SJCRH30 (cell line): ENCODE measurements around the gene GDE1. TPM values are rescaled to one million over a fixed set of nuclear protein-coding genes. Genes with fewer than 3 reads are reported as not detected.

Source experiments
- DNase-seq, 2 experiments: peaks; one replicate each; pipeline ENCODE4 v3.0.0-alpha.2; 2015 to 2020
- H3K27ac ChIP-seq: fragments of 250-450 bp; sonication (Bioruptor Pico); 2 replicates; pipeline ENCODE4 v1.5.1; 2020; ENCODE audit warnings: mild to moderate bottlenecking, moderate library complexity
- H3K27me3 ChIP-seq: fragments of 250-450 bp; sonication (Bioruptor Pico); 2 replicates; pipeline ENCODE4 v1.5.1; 2020; ENCODE audit warnings: mild to moderate bottlenecking, moderate library complexity
- H3K36me3 ChIP-seq: fragments of 250-450 bp; sonication (Bioruptor Pico); 2 replicates; pipeline ENCODE4 v1.5.1; 2020; ENCODE audit warnings: mild to moderate bottlenecking, moderate library complexity
- H3K4me1 ChIP-seq: fragments of 250-450 bp; sonication (Bioruptor Pico); 2 replicates; pipeline ENCODE4 v1.5.1; 2020; ENCODE audit warnings: mild to moderate bottlenecking, moderate library complexity
- H3K4me3 ChIP-seq: fragments of 250-450 bp; sonication (Bioruptor Pico); 2 replicates; pipeline ENCODE4 v1.5.1; 2020; ENCODE audit warnings: mild to moderate bottlenecking, moderate library complexity
- H3K9me3 ChIP-seq: fragments of 250-450 bp; sonication (Bioruptor Pico); replicated peaks from 2 replicates; pipeline ENCODE4 v1.5.1; 2020; ENCODE audit warnings: mild to moderate bottlenecking, moderate library complexity
- total RNA-seq: library from RNA; depleted of rRNA; stranded (reverse); fragments of >200 nt; shearing (Covaris generic); gene quantifications from 2 replicates; pipeline ENCODE4 v1.2.3, GENCODE V29; 2014

The GDE1 gene
- total RNA-seq, 1 experiment from 2014 or later, result 45.3 TPM

GRCh38 chr16:19485611-19486010 lies 36.3 kb downstream of the GDE1 start:
- Histone ChIP-seq H3K4me1 (no peaks in the 10 kb centered on the region), H3K36me3 (no peaks in the 10 kb centered on the region), H3K27me3 (no peaks in the 10 kb centered on the region), H3K4me3 (no peak overlapping the region), H3K9me3 (no peaks in the 10 kb centered on the region), H3K27ac (no peak overlapping the region)
- no peak for DNase-seq

GRCh38 chr16:19484096-19484495 lies 37.8 kb downstream of the GDE1 start:
- H3K36me3 ChIP-seq, result no peaks in the 10 kb centered on the region
- H3K27ac ChIP-seq, result no peak overlapping the region
- no peaks in the 10 kb centered on the region for H3K9me3 ChIP-seq
- no peak overlapping the region for H3K4me3 ChIP-seq
- H3K4me1 ChIP-seq, result no peaks in the 10 kb centered on the region
- no peaks in the 10 kb centered on the region for H3K27me3 ChIP-seq
- DNase-seq, result no peak

- no peak for DNase-seq
- Histone ChIP-seq H3K36me3 (no peaks in the 10 kb centered on the region), H3K4me1 (no peaks in the 10 kb centered on the region), H3K9me3 (no peaks in the 10 kb centered on the region), H3K27ac (no peak overlapping the region), H3K4me3 (no peak overlapping the region), H3K27me3 (no peaks in the 10 kb centered on the region)
These were observed 39.6 kb downstream of the GDE1 start for GRCh38 chr16:19482291-19482690.

GRCh38 chr16:19481769-19482168 lies 40.1 kb downstream of the GDE1 start:
- H3K9me3 ChIP-seq, result no peaks in the 10 kb centered on the region
- no peak overlapping the region for H3K27ac ChIP-seq
- no peaks in the 10 kb centered on the region for H3K36me3 ChIP-seq
- no peak for DNase-seq
- H3K27me3 ChIP-seq, result no peaks in the 10 kb centered on the region
- H3K4me3 ChIP-seq, result no peak overlapping the region
- H3K4me1 ChIP-seq, result no peaks in the 10 kb centered on the region

- Histone ChIP-seq H3K27ac (no peak overlapping the region), H3K27me3 (no peaks in the 10 kb centered on the region), H3K4me1 (no peaks in the 10 kb centered on the region), H3K4me3 (no peak overlapping the region), H3K36me3 (no peaks in the 10 kb centered on the region), H3K9me3 (no peaks in the 10 kb centered on the region)
- DNase-seq, result no peak
These were observed 40.6 kb downstream of the GDE1 start for GRCh38 chr16:19481296-19481695.

GRCh38 chr16:19479302-19479721 lies 42.6 kb downstream of the GDE1 start:
- H3K36me3 ChIP-seq, result no peaks in the 10 kb centered on the region
- H3K27ac ChIP-seq, result no peak overlapping the region
- H3K4me1 ChIP-seq, result no peaks in the 10 kb centered on the region
- no peak for DNase-seq
- H3K4me3 ChIP-seq, result no peak overlapping the region
- H3K27me3 ChIP-seq, result no peaks in the 10 kb centered on the region
- no peaks in the 10 kb centered on the region for H3K9me3 ChIP-seq

- DNase-seq, result no peak
These were observed 43.4 kb downstream of the GDE1 start for GRCh38 chr16:19478505-19478904.

GRCh38 chr16:19474617-19475016 lies 47.3 kb downstream of the GDE1 start:
- no peak overlapping the region for H3K27ac ChIP-seq
- DNase-seq, result no peak
- H3K4me3 ChIP-seq, result no peak overlapping the region
- H3K36me3 ChIP-seq, result no peaks in the 10 kb centered on the region
- H3K27me3 ChIP-seq, result no peaks in the 10 kb centered on the region
- no peaks in the 10 kb centered on the region for H3K9me3 ChIP-seq
- H3K4me1 ChIP-seq, result no peaks in the 10 kb centered on the region

More at GRCh38 chr16:19478505-19478904, 43.4 kb downstream of the GDE1 start:
- Histone ChIP-seq H3K4me1 (no peaks in the 10 kb centered on the region), H3K36me3 (no peaks in the 10 kb centered on the region), H3K27me3 (no peaks in the 10 kb centered on the region), H3K27ac (no peak overlapping the region), H3K9me3 (no peaks in the 10 kb centered on the region), H3K4me3 (no peak overlapping the region)

- Histone ChIP-seq H3K27me3 (no peaks in the 10 kb centered on the region), H3K9me3 (no peaks in the 10 kb centered on the region), H3K4me1 (no peaks in the 10 kb centered on the region), H3K27ac (no peak overlapping the region), H3K4me3 (no peak overlapping the region), H3K36me3 (no peaks in the 10 kb centered on the region)
- DNase-seq, result no peak
These were observed 49.4 kb downstream of the GDE1 start for GRCh38 chr16:19472482-19472881.

GRCh38 chr16:19468300-19468699 lies 53.6 kb downstream of the GDE1 start:
- H3K4me1 ChIP-seq, result no peaks in the 10 kb centered on the region
- no peak overlapping the region for H3K27ac ChIP-seq
- H3K9me3 ChIP-seq, result no peaks in the 10 kb centered on the region
- no peak for DNase-seq
- H3K4me3 ChIP-seq, result no peak overlapping the region
- no peaks in the 10 kb centered on the region for H3K27me3 ChIP-seq
- no peaks in the 10 kb centered on the region for H3K36me3 ChIP-seq

- no peak for DNase-seq
- Histone ChIP-seq H3K4me3 (no peak overlapping the region), H3K9me3 (no peaks in the 10 kb centered on the region), H3K4me1 (no peaks in the 10 kb centered on the region), H3K27me3 (no peaks in the 10 kb centered on the region), H3K27ac (no peak overlapping the region), H3K36me3 (no peaks in the 10 kb centered on the region)
These were observed 58.2 kb downstream of the GDE1 start for GRCh38 chr16:19463468-19464315.

- no peaks in the 10 kb centered on the region for H3K4me1 ChIP-seq
- no peak overlapping the region for H3K4me3 ChIP-seq
- DNase-seq, result no peak
- no peaks in the 10 kb centered on the region for H3K9me3 ChIP-seq
- no peak overlapping the region for H3K27ac ChIP-seq
- no peaks in the 10 kb centered on the region for H3K27me3 ChIP-seq
- no peaks in the 10 kb centered on the region for H3K36me3 ChIP-seq
These were observed 61.5 kb downstream of the GDE1 start for GRCh38 chr16:19460397-19460796.

GRCh38 chr16:19458722-19459379 lies 63.0 kb downstream of the GDE1 start:
- Histone ChIP-seq H3K9me3 (no peaks in the 10 kb centered on the region), H3K4me1 (no peaks in the 10 kb centered on the region), H3K36me3 (no peaks in the 10 kb centered on the region), H3K27ac (no peak overlapping the region), H3K27me3 (no peaks in the 10 kb centered on the region), H3K4me3 (no peak overlapping the region)
- no peak for DNase-seq
